Mucosa of gallbladder (tissue), 1 donor: Measurements from ENCODE around the gene ZNF541. TPM values are rescaled to one million over a fixed set of nuclear protein-coding genes. Genes with fewer than 3 reads are reported as not detected.
"Not testable (repeated sequence)": the region's sequence is repeated elsewhere in the genome, so short reads cannot be mapped to it uniquely, and the experiment has no call there.

Source experiments
- DNase-seq: peaks from one replicate; pipeline ENCODE4 v3.0.0-alpha.2; 2020; ENCODE audit warnings: low spot score
- total RNA-seq: library from RNA; stranded (reverse); gene quantifications from one replicate; pipeline ENCODE4 v1.2.1, GENCODE V29; 2021
- donor health status: DM: no; HTN: no; CAD: no.

ZNF541 gene
- total RNA-seq, 1 donor from 2014 or later, result 1.2 TPM

DNA sequence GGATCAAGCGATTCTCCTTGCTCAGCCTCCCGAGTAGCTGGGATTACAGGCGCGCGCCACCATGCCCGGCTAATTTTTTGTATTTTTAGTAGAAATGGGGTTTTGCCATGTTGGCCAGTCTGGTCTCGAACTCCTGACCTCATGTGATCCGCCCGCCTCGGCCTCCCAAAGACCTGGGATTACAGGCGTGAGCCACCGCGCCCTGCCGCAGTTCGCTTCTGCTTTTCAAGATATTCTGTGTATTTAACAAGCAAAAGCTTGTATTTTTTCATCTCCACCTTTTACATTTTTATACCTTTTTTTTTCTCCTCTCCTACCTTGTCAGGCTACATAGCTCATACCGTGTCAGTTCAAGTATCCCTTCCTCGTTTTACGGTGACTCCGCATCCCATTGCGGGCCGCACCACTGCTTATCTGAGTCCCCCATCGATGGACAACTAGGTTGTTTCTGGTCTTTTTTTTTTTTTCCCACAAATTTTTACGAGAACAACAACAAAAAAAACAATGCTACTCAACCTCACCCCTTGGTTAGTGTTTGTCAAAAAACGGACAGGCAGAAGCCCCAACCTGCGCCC lies 26.8 kb upstream of the ZNF541 start:
- DNase-seq, result not testable (repeated sequence)

DNA sequence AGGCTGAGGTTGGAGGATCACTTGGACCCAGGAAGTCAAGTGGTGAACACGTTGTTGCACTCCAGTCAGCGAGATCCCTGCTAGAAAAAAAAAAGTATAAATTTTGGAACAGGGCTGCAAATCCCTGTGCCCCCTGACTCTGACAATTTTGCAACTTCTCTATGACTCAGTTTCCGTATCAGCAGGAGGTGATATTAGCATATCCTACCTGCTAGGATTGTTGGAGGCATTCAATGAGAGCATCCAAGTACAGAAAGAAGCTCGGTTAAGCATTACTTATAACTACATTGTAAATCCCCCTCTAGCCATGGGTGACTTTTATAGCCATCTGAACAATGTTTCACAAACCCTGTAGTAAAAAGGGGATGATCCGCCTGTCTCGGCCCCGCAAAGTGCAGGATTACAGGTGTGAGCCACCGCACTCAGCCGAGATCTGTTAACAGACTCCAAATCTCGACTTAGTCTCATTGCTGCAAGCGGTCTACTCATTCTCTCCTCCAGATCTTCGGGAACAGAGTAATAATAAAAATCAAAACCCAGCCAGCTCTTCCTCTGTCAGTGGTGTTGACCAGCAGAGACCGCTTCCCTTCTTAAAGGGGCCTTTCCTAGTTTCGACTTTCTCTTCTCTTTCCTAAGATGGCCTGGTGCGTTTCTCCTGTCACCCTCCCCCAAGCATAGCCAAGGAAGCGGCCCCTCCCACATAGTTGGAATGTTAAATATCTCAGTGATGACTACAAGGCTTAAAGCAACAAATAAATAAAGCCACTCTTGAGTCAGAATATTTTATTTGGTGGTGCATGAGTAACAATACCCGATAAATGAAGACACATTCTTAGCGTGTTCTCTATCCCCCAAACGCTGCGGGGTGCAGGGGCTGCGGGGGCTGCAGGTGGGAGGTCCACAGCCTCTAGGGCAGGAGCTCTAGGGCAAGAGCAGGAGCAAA lies 25.7 kb upstream of the ZNF541 start:
- DNase-seq, result peak; percentile 64

DNA sequence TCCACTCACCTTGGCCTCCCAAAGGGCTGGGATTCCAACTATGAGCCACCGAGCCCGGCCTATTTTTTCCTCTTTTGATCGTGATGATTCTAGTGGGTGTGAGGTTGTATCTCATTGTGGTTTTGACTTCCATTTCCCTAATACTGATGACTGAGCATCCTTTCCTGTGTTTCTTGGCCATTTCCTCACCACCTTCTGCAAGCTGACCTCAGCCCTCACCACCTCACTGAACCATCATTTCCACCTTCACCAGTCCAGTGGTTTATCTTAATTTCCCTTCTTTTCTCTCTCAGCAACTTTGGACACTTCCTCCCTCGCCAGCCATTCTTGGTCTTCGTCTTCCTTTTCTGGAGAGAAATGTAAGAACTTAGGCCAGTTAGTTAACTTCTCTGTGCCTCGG lies 23.0 kb upstream of the ZNF541 start:
- no peak for DNase-seq

DNA sequence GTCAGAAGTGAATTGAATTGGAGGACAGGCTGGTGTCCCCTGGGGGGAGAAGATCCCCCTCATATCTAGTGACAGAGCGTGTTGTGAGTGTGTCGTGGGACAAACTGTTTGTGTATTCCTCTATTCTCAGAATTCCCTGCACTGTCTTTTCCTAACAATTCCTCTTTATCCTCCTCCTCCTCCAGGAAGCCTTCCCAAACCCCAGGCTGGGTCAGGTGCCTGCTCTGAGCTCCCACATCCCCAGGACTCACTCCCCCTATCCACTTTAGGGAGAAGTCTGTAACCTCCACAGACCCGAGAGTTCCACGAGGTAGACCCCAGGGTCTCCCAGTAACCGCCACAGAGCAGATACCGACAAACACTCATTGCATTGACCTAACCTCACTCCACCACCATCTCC lies 20.9 kb upstream of the ZNF541 start:
- no peak for DNase-seq

DNA sequence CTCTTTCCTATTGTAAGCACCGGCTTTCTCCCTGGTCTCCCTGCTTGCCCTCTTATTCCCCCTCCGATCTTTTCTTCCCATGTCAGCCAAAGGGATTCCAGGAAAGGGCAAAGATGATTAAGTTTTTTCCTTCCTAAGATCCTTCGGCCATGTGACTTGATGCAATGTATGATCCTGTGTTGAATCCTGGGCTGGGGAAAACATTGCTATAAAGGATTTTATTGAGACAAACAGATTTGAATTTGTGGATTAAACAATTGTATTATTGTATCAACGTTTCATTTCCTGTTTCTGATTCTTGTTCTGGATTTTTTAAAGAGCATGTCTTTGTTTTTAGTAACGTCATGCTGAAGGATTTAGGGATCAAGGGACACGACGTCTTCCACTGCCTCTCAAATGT lies 16.9 kb upstream of the ZNF541 start:
- DNase-seq, result no peak

DNA sequence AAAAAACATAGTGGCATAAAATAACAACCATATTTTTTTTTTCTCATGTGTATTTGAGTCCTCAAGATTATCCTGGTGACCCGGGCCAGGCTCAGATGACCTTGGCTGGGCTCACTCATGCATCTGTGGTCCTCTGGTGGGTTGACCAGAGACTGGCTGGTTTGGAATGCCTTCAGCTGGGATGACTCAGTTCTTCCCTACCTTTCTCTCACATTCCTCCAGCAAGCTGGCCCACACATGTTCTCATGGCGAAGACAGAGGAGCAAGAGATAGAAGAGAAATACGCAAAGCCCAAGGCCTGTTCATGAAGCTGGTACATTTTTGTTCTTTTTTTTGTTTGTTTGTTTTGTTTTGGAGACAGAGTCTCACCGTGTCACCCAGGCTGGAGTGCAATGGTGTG lies 14.3 kb upstream of the ZNF541 start:
- DNase-seq, result no peak

DNA sequence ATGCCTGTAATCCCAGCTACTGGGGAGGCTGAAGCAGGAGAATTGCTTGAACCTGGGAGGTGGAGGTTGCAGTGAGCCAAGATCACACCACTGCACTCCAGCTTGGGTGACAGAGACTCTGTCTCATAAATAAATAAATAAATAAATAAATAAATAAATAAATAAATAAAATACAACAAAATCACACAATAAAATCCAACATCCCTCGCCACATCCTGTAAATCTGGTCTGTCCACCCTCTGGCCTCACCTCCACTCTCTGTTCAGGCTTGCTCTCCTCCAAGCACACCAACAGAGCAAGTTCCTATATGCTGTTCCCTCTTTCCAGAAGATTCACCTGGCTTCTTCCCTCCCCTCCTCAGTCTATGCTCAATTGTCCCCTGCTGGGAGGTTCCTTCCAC lies 10.2 kb upstream of the ZNF541 start:
- DNase-seq, result not testable (repeated sequence)

DNA sequence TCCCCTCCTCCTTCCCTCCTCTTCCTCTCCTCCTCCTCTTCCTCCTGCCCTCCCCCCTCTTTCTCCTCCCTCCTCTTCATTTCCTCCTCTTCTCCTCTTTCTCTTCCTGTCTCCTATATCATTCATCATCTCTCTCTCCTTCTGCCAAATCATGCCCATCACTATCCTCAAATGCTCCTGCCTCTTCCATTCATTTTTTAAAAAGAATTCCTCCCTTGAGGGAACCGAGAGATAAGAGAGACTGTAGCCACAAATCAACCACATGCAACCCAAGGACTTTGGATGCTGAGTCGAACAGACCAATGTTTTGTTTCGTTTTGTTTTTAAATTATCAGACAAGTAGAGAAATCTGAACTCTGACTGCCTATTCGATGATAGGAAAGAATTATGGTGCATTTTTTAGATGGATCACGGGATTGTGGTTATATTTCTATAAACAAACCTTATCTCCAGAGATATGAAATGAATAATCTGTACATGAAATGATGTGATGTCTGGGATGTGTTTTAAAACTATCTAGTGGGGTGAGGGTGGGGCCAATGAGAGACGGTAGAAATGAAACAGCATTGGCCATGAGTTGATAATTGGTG lies 9.5 kb upstream of the ZNF541 start:
- DNase-seq, result no peak

DNA sequence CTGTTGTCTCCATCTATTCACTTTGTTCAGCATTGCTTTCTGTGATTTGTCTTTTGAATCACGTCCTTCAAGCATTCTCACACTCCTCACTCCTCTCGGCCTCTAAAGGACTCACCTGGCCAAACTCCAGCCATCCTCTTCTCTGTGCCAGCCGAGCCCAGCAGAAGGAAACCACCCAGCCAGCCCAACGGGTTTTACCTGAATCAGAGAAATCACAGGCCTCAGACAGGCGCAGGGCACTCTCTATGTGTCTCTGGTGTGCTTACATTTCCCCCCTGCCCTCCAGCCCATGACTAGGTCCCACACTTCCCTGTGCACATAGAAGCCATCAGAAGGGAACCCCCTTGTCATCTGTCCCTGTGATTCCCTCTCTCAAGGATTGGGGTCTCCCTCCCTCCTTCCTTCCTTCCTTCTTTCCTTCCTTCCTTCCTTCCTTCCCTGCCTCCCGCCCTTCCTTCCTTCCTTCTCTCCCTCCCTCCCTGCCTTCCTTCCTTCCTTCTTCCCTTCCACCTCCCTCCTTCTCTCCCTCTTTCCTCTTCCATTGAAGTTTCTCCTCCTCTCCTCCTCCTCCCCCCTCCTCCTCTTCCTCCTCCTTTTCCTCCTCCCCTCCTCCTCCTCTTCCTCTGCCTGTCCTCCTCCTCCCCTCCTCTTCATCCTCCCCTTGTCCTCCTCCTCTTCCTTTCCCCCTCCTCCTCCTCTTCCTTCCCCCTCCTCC lies 8.8 kb upstream of the ZNF541 start:
- peak; percentile 44 for DNase-seq

DNA sequence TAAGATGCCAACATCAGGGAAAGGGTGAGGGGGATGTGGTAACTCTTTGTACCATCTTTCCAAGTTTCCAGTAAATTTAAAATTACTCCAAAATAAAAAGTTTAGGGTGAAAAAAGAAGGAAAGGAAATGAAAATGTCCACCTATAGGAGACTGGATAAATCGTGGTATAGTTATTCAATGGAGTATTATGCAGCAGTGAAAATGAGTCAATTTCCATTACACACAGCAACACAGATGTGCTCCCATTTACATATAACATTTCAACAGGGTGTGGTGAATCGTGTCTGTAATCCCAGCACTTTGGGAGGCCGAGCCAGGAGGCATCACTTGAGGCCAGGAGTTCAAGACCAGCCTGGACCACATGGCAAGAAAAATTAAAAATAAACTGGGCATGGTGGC lies 7.4 kb upstream of the ZNF541 start:
- no peak for DNase-seq

DNA sequence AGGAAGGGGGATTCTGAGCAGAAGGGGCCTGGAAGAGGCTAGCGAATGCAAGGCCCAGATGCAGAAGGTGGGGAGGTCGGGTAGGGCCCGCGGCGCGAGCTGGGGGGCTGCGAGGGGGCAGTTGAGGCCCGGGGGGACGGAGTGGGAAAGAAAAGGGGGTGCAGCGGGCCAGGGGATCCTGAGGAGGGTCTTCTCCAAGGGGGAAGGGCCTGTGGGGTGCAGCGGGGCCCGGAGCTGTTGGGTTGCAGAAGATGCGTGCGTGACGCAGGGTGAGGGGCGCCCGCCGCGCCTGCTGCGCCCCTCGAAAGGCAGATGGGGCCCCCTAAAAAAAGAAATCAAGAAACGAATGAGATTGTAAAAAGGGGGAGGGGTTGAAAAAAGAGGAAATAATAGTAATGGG lies 313 bp downstream of the ZNF541 start:
- no peak for DNase-seq

DNA sequence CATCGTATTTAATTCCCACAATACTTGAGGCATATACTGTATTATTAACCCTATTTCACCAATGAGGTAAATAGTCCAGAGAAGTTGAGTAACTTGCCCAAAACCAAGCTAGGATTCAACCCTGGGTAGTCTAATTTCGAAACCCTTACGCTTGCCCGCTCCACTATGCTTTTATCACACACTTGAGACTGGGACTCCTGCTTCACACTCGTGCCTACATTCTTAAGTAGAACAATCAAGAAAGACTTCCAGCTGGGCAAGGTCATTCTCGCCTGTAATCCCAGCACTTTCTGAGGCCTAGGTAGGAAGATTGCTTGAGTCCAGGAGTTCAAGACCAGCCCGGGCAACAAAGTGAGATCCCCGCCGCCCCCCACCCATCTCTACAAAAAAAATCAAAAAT lies 3.6 kb downstream of the ZNF541 start:
- DNase-seq, result no peak

DNA sequence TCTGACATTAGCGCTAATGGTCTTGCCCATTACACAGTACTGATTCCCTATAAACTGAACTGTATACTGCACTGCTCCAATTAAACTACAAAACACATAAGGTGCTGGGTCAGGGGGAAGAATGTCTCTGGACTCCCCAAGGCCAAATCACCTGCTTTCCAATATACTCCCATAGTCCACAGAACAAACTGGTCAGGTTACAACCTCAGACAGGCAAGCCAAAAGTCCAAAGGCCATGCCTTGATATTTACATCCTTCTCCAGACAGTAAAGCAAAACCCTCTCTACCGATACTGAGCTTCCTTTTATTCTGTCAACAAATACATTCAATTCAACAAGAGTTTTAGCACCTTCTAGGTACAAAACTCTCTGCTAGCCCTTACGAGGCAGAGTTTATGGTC lies 8.9 kb downstream of the ZNF541 start:
- DNase-seq, result peak; percentile 70

DNA sequence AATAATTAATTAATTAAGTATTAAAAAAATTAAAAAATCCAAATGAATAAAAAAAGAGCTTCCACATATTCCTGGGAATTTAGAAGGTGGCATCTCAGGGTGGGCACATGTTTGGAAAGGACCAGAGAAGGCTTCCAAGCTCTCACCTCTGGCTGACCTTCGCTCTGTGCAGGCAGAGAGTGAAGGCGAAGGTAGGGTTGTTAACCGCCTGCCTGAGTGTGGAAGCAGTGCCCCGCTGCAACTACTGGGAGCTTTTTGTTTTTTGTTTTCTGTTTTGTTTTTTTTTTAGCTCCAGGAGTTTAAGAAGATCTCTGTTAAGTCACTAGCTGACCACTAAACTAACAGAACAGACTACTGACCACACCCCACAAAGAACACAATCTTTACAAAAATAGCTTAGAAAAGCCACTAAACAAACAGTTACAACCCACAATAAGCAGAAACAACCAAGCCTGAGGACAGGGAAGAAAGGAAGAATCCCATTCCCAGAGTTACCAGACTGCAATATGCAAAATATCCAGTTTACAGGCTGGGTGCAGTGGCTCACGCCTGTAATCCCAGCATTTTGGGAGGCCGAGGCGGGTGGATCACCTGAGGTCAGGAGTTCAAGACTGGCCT lies 11.4 kb downstream of the ZNF541 start:
- no peak for DNase-seq

DNA sequence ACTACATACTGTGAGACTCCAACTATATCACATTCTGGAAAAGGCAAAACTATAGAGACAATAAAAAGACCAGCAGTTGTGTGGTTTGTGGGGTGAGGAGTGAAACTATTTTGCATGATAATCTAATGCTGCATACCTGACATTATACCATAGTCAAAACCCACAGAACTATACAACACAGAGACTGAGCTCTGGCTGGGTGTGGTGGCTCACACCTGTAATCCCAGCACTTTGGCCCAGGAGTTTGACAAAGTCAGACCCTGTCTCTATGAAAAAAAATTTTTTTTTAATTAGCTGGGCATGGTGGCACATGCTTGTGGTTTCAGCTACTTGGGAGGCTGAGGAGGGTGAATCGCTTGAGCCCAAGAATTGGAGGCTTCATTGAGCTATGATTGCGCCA lies 11.9 kb downstream of the ZNF541 start:
- no peak for DNase-seq

DNA sequence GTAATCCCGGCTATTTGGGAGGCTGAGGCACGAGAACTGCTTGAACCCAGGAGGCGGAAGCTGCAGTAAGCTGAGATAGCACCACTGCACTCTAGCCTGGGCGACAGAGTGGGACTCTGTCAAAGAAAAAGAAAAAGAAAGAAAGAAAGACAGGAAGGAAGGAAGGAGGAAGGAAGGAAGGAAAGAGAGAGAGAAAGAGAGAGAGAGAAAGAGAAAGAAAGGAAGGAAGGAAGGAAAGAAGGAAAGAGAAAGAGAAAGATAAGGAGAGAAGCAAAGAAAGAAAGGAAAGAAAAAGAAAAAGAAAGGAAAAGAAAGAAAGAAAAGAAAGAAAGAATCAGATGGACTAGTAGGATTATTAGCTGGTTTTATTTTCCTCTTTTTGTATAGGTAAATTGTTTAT lies 22.8 kb downstream of the ZNF541 start:
- no peak for DNase-seq

DNA sequence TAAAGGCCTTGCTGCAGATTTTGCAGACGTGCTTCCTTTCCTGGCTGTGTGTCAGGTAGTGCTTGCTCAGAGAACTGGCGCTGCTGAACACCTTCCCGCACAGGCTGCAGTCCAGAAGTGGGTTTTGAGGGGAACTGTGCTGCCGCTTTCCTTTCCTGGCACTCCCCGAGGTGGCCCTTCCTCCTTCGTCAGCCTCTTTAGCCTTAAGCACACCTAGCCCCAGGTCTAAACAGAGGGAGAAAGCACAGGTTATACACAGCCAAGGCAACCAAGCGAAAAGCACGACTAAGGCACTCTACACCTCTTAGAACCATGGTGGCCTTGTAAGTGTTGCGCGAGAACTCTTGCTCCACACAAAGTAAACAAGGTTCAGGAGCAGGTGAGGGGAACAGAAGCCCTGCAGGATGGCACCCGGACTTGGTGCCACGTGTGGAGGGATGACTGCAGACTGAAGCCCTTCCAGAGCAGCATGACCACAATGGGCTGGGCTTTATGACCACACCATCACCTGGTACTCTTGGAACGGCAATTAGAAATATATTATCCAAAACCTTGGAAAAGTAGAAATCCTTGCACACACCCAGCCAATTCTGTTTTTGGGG lies 23.6 kb downstream of the ZNF541 start:
- no peak for DNase-seq

DNA sequence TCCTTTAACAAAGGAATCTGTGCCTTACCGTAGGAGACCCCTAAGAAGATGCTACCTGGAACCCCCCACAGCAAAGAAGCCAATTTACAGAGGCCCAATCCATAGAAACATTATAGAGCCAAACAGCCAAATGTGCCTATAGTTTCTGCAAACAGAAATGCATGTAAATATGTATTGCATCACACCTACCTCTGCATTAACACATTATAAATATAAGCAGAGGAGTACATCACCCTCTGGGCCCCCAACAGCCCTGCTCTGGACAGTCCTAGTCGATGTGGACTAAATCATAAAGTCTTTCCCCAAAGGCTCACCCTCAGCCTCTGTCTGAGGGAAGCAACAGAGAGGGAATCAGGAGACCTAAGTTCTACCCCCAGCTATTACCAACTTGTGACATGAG lies 25.7 kb downstream of the ZNF541 start:
- no peak for DNase-seq

DNA sequence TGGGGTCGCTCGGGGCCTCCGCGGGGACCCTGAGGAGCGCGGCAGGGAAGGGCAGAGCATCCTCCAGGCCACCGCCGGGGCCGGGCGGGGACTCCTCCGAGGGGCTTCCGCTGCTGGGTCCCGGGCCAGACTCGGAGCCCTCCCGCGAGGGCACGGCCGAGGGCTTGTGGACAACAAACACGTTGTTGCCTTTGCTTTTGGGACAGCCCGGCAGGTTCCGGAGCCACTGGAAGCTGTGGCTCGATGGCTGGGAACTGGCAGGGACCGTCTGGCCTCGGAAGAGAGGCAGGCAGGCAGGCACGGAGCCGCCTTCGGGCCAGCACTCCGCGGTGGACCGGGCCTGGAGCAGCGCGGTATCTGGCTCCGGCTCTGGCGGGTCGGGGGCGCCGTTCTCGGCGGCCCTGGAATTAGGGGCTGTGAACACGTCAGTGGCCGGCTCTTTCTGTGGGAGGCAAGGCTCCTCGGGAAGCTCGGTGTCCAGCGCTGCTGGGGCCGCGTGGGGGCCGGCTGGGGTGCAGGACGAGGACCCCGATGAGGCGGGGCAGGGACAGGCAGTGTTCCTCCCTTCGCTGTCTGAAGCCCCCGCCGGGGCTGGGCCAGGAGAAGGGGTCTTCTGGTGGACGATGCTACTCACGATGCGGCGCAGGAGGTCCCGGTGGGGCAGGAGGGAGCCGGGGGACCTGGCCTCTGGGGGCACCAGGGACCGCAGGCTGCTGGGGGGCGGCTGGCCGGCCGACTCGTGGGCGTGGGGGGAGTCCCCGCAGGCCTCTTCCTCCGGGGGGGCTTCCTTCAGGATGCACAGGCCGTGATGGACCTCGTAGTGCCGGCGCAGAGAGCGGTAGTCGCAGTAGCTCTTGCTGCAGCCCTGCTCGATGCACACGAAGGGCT lies 27.6 kb downstream of the ZNF541 start:
- DNase-seq, result no peak

DNA sequence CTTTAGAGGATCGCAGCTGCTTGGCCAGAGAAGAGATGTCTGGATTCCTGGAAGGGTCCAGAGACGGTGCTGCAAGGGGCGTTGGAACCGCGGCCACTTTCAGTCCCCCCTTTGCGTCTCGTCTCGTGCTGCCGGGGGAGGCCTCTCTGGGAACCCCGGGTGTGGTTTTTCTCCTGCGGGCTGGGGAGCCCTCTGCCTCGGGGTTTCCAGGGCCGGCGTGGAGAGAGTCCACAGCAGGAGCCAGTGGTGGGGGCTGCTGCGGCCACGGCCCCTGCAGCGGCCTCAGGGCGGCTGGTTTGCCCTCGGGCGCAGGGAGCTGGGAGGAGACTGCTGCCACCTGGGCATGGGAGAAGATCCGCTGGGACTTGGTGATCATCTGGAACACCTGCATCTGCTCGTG lies 28.5 kb downstream of the ZNF541 start:
- DNase-seq, result no peak

DNA sequence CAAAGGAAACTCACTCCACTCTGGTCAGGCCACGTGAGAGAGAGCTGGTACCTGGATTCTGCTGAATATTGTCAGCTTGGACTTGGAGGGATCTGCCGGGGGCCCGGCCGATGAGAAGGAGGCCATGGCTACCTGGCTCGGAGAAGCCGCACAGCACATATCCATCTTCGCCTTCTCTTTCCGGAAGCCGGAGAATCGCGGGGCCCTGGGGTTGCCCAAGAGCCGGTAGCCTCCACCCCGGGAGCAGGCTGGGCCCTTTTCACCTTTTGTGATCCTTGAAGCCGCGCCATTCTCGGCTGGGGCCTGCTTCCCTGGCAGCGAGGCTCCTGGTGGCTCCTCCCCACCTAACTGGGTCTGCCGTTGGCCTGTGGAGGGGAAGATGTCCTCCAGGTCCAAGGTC lies 28.9 kb downstream of the ZNF541 start:
- no peak for DNase-seq
